NCI-H345 (cell line): Measurements from ENCODE around the gene SLC29A4.
"Not testable (repeated sequence)": the region's sequence is repeated elsewhere in the genome, so short reads cannot be mapped to it uniquely, and the experiment has no call there.

ENCODE experiments used
- DNase-seq: peaks from one replicate; lab custom pipeline; 2025; lab: John Stamatoyannopoulos, UW

The SLC29A4 gene

DNA sequence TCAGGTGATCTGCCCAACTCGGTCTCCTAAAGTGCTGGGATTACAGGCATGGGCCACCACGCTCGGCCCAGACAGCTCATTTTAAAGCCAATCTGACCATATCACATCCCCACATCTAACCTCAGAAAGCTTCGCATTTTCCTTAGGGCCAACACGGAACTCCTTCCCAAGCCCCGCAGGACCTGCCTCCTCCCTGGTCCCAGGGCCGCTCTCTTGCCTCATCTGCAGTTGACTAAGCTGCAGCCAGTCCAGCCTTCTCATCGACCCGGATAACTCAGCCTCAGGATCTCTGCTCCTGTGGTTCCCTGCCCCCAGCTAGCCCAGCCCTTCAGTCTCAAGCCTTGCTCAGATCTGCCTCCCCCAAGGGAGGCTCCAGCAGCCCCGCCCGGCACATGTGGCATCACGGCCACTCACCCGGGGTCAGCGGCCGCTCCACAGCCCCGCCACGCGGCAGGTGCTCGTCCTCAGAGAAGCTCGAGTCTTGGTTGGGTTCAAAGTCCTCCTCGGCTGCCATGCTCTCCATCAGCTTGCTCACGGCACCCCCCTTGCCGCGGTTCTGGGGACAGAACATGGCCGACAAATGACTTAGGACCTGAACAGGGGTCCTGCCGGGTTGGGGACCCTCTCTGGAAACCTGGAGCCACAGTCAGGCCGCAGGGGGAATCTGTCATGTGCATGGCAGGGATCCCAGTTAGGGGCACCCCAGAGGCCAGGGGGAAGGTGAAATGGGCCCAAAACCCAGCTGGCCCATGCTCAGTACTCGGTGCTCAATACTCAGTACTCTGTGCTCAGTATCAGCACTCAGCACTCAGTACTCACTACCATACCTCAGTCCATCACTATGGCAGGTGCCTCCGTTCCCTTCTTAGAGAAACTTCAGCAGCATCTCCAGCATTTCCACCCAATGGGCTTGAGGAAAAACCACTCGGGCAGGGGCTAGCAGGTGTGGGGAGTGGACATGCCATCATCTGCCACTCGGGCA is 41.3 kb downstream of the SLC29A4 start:
- DNase-seq, result not testable (repeated sequence)

DNA sequence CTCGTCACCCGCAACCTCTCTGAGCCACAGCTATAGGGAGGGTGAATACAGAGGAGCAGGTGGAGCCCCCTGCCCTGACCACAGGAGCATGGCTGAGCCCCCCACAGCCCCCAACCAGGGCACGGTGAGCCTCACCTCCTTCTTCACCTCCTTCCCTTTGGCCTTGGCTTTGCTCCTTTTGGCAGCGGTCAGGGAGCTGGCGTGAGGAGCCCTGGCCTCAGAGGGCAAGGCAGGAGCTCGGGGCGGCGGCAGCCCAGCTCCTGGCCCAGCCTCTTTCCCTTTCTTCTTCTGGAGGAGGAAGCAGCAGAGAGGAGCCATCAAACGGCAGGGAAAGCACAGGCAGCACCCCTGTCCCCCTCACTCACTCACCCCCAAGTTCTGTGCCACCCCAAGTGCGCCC is 42.2 kb downstream of the SLC29A4 start:
- no peak for DNase-seq

- no peak for DNase-seq
Observed at GRCh38 chr7:5330288-5330687, 47.5 kb downstream of the SLC29A4 start.

DNA sequence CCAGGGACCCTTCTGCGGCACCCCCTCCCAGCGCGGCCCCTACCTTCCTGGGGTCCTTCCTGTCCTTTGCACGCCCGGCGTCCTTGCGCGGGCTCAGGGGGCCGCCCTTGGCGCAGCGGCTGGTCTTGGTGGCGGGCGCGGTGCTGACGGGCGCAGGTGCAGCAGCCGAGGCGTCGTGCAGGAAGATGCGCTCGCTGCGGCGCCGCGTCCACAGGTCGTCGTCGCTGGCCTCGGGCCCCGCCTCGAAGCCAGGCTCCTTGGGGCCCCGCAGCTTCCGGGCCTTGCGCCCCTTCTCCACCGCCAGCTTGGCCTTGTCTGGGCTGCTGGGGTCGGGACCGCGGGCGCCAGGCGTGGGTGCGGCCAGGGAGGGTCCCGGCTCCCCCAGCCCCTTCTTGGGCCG is 49.8 kb downstream of the SLC29A4 start:
- no peak for DNase-seq

DNA sequence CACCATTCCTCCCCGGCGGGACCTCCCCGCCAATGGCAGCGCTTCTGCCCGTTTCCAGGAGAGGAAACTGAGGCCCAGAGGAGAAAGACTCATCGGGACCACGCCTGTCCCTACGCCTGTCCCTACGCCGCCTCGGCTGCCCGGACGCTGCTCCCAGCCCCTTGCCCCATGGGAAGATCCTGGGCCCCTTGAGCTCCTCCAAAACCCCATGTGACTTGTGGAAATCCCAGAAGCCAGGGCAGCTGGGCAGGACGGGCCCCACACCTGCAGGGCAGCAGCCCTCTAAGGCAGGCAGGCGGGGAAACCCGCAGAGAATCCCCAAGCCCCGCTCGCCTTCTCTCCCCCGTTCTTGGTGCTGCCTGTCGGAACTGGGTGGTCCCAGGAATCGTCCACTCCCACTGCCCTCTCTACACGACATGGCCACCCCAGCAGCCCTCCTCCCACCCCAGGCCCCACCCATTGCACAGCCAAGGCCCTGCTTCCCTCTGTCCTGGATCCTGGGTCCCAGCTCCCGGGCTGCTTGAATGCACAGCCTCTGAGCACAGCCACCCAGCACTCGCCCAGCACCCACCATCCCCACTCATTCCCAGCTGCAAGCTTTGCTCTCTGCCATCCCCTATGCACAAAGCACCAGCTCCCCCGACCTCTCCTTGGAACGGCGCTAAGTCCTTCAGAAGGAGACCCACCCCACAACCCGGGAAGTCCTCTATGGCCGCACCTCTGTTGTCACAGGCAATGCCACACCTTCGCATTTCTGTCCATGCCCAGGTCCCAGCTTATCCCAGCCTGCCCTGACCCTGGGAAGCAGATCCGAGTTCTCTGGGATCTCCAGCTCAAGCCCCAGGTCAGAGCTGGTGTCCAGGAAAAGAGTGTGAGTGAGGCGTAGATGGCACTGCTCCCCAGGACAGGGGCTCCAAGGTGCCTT is 50.6 kb downstream of the SLC29A4 start:
- DNase-seq, result no peak

- no peak for DNase-seq
Observed at GRCh38 chr7:5334671-5335070, 51.9 kb downstream of the SLC29A4 start.

GRCh38 chr7:5337047-5337446 is 54.3 kb downstream of the SLC29A4 start:
- no peak for DNase-seq

GRCh38 chr7:5339955-5340354 is 57.2 kb downstream of the SLC29A4 start:
- no peak for DNase-seq

GRCh38 chr7:5342631-5343030 is 59.9 kb downstream of the SLC29A4 start:
- no peak for DNase-seq

GRCh38 chr7:5343884-5344283 is 61.1 kb downstream of the SLC29A4 start:
- no peak for DNase-seq

GRCh38 chr7:5344342-5344741 is 61.6 kb downstream of the SLC29A4 start:
- no peak for DNase-seq

DNA sequence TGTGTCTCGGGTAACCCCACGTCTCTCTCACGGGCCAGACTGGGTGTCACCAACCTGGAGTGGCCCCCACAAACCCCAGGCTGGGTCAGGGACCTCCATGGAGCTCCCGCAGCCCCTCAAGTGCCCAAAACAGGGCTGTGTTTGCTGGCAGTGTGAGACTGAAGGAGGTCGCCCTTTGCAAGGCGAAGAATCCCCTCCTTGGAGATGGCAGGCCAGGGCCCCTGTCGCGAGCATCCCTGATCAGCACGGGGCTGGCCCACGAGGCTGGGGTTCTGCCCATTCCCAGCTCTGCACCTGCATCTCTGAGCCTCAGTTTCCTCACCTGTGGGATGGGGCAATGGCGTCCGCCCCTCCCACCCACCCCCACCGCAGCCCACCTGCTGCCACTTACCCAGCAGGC is 62.4 kb downstream of the SLC29A4 start:
- no peak for DNase-seq

GRCh38 chr7:5345671-5346070 is 62.9 kb downstream of the SLC29A4 start:
- no peak for DNase-seq

DNA sequence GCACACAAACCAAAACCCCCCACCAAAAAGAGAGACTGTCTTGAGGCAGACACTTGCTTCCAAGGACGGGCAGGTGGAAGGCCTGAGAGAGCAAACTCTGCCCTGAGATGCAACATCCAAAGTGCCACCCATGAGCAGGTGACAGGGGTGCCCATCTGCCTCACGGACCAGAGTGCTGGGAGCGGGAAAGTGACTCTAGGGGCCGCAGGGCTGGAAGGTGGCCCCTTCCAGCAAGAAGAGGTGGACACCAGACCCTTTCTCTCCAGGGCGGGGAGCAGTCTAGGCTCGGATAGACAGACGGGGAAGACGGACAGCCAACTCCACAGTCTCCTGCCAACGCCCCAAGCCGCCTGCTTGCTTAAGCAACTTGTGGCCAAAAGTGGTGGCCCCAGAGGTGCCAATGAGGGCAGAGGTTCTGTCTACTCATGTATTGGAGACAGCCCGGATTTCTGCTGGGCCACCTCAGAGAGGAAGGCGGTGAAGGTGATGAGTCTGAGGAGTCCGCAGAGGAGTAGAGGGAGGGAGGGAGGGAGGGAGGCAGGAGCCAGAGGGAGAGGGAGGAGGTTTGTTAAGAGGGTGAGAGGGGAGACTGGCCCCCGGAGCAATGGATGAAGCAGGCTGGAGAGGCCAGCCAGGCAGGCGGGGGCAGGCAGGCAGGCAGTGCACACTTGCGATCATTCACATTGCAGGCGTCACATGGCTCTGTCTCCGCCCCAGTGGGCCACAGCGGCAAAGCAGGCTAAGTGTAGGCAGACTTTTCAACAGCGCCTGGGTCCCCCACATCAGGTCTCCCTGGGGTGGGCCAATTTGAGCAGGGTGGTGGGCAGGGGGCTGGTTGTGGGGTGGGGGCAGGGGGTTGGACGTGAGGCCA is 65.6 kb downstream of the SLC29A4 start:
- DNase-seq, result no peak

GRCh38 chr7:5349005-5349380 is 66.2 kb downstream of the SLC29A4 start:
- DNase-seq, result no peak

GRCh38 chr7:5349437-5350173 is 66.9 kb downstream of the SLC29A4 start:
- no peak for DNase-seq

DNA sequence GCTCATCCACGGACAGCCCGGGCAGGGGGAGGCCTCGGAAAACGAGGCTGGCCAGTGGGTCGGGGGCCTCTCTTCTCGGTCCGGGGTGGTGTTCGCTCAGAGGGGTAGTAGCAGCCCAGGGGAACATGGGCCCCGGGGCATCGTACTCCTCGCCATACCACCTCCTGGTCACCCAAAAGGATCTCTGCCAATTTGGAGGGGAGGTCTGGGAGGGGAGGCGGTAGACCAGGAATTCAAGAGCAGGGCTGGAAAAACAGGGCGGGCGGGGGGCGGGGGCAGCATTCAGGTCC is 67.4 kb downstream of the SLC29A4 start:
- no peak for DNase-seq

DNA sequence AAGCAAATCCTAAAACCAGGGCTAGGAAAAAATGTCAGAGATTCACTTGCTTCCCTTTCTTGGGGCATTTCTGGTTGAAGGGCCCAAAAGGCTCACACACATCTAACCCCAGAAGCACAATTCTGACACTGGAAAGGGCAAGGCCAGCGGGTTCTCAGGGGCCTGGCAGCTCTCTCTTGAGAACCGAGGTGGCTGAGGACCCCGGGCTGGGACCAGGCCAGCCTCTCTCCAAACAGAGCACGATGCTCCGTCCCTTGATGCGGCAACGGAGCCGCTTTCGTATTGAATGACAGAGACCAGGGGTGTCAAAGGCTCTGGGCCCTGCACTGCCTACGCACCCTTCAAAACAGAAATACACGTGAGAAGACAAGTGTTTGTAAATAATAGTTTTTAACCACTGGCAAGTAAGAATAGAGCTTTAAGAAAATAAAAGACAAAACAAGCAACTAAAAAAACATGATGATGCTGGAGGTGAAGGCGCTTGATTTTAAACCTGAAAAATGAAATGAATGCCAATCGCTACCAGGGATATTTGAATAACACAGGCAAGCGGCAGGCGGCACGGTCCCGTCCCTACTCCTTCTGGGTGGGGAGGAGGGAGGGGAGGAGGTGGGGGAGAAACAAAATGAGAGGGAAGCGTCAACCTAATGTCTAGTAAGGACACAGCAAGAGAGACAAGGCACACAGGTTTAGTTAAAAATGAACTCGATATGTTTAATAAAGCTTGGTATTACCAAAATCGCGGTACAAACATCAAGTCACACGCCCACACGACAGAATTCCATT is 68.0 kb downstream of the SLC29A4 start:
- no peak for DNase-seq

- DNase-seq, result no peak
Observed at GRCh38 chr7:5351507-5352265, 68.9 kb downstream of the SLC29A4 start.
